T-helper 2 cell treated with Interferon-gamma antibody and Interleukin-4, amounts not matched to agents 100 ng/mL and 5 ng/mL, for 36 hours (primary cell): ENCODE measurements around the gene OR2C3. TPM values are rescaled to one million over a fixed set of nuclear protein-coding genes. Genes with fewer than 3 reads are reported as not detected.
"Not testable (repeated sequence)": the region's sequence is repeated elsewhere in the genome, so short reads cannot be mapped to it uniquely, and the experiment has no call there.

Experiments
- intact Hi-C: fragments of 100-400 bp; cut with micrococcal nuclease; formaldehyde crosslinking; loops from one replicate; pipeline ENCODE4 v1.15.1; 2023
- total RNA-seq: library from RNA; stranded (reverse); gene quantifications from 2 replicates; pipeline ENCODE4 v1.2.3, GENCODE V29; 2022

OR2C3 gene
- total RNA-seq, 1 donor from 2014 or later = 0.02 TPM

DNA sequence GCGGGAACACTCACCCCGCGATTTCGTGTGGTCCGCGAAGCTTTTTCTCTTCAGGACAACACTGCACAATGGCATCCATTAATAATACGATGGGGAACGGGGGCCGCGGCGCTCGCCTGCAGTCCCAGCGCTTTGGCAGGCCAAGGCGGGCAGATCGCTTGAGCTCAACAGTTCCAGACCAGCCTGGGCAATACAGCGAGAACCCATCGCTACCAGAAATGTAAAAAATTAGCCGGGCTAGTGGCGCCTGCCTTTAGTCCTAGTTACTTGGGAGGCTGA, 17.7 kb downstream of the OR2C3 start:
- intact Hi-C loops = no loop called here

DNA sequence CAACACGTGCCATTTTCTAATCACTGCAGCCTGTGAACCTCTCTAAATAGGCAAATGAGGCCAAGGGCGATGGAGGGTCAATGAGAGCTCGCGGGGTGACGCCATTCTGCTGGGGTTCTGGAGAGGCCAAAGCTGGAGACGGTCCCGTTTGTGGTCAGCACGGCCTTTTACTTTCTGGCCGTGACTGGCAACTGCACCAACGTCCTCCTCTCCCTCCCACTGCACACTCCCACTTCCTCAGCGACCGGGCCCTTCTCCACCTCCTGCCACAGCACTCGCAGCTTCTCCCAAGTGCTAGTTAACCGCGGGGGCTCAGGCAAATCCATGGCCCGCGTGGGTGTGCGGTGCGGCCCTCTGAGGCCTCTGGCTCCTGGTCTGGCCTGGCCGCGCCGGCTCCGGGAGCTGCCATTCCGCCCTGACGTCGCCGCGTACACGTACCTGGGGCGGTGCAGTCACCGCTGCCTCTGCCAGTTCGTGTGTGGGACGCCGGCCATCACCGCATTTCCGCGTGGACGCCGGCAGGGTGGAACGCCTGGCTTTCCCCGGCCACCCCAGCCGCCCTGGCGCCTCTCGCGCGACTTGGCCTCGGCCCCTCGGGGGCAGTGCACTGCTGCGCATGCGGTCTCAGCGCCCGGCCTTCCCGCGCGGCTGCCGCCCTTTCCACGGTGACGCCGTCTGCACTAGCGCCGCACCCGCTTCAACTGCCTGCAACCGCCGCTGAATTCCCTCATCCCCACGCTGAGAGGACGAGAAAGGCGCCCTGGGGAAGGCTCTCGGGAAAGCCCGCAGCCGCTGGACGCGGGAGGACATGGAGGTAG, 18.2 kb downstream of the OR2C3 start:
- intact Hi-C loops = no loop called here

DNA sequence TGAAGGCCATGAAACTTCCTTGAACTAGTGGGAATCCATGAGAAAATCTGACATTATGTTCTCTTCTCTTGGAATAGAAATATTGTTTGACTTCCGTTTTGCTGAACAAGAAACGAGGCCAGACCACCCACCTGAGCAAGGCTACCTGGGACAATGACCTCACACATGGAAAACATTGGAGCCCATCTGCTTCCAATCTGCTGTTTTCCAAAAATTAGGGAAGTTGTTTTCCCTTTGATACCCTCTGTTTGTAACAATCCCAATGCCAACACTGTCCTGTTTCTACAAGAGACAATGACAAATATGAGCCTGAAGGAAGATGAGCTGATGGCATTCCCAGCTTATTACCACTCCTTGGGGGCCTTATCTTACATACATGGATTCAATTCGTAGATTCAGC, 29.4 kb downstream of the OR2C3 start:
- intact Hi-C loops = no loop called here

- intact Hi-C loops = no loop called here
These were observed 35.4 kb downstream of the OR2C3 start for GRCh38 chr1:247500865-247501264.

- intact Hi-C loops = no loop called here
These were observed 39.5 kb downstream of the OR2C3 start for GRCh38 chr1:247496581-247497285.

GRCh38 chr1:247494767-247495166, 41.5 kb downstream of the OR2C3 start:
- intact Hi-C loops = no loop called here

DNA sequence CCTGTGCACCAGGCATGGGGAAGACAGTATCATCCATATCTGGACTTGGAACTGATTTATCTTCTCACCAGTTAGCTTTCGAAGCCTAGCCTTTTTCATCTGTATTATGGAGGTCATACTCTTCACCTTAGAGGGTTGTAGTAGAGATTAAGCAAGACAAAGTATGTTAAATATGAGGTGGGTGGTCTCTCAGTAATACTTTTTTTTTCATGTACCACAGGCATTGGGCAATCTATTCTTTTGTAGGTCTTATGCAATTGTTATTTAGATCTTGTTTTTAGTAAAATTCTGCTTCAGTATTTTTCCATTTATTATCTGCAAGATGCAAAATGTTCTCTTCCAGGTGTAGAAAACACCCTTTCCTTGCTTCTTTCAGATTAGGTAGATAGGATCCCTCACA, 43.1 kb downstream of the OR2C3 start:
- intact Hi-C loops = no loop called here

- intact Hi-C loops = no loop called here
These were observed 44.9 kb downstream of the OR2C3 start for GRCh38 chr1:247491328-247491727.

DNA sequence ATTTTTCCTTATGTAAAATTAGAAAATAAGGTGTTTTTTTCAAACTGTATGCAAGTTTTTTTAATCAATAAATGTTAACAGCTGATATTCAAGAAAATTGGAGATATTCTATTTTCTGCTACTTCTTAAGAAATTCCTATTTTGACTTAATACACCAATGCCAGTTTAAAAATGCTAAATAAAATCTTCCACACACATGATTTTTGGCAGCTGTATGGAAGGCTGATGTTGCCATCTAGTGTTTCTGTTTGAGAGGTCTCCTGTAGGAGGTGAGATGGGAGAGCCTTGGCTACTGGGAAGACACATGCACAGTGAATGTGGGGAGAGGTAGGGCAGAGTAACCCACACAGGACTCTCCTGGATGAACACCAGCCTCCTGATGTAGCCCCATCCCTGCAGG, 49.2 kb downstream of the OR2C3 start:
- intact Hi-C loops = loop anchor here (1.0 kb wide), 2 partner anchors 97 to 114 kb away; no protein-coding TSS in a partner anchor

DNA sequence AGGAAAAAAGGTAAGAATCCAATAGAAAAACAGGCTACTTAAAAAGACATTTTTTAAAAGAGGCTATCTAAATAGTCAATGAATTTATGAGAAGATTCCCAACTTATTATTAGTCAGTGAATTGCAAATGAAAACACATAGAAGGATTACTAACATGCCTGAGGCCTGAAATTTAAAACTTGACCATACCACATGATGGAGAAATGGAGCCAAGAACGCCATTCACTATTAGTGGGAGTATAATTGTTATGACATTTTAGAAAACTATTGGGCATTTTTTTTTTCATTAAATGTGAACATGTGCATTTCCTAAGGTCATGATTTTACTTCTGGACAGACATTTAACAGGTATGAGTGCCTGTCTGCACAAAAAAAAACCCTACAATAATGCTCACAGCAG, 53.5 kb downstream of the OR2C3 start:
- intact Hi-C loops = no loop called here

DNA sequence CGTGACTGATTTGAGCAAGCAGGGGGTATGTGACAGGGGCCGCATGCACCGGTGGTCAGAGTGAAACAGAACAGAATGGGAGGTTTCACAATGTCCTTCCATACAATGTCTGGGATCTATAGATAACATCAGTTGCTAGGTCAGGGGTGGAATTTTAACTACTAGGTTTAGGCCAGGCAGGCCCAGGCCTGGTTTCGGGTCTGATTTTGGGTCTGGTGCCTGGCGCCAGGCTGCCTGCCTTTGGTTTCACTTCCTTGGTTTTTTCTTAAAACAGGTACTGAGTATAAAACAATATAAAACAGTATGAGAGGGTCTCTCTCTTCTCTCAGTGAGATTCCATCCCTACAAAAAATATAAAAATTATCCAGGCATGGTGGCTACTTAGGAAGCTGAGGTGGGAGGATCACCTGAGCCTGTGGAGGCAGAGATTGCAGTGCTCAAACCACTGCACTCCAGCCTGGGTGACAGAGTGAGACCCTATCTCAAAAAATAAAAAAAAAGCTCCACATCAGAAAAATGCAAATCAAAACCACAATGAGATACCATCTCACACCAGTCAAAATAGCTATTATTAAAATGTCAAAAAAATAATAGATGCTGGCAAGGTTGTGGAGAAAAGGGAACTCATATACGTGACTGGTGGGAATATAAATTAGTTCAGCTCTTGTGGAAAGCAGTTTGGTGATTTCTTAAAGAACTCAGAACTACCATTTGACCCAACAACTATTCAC, 59.7 kb downstream of the OR2C3 start:
- intact Hi-C loops = not testable (repeated sequence)

- intact Hi-C loops = no loop called here
These were observed 60.4 kb downstream of the OR2C3 start for GRCh38 chr1:247475793-247476192.

Other genes with a start within 250 kb of the OR2C3 start
- 8.2 and 10.1 TPM in 2 replicates for gene ZNF496, start 204.6 kb downstream of the OR2C3 start, total RNA-seq
- gene NLRP3, start 120.3 kb downstream of the OR2C3 start, total RNA-seq = 0.18 and 0.57 TPM in 2 replicates
- not detected in 2 replicates for gene OR2B11, start 78.3 kb downstream of the OR2C3 start, total RNA-seq
- 0.05 and 0.16 TPM in 2 replicates for gene GCSAML, start 12.7 kb upstream of the OR2C3 start, total RNA-seq
- not detected in 2 replicates for gene OR2G2, start 51.9 kb upstream of the OR2C3 start, total RNA-seq
- gene OR2G3, start 69.1 kb upstream of the OR2C3 start, total RNA-seq = not detected in 2 replicates
- not detected in 2 replicates for gene OR13G1, start 143.3 kb upstream of the OR2C3 start, total RNA-seq
- gene OR6F1, start 180.2 kb upstream of the OR2C3 start, total RNA-seq = not detected in 2 replicates
- not detected in 2 replicates for gene OR14K1, start 202.2 kb upstream of the OR2C3 start, total RNA-seq
- not detected in 2 replicates for gene OR14A2, start 211.7 kb upstream of the OR2C3 start, total RNA-seq
- not detected in 2 replicates for gene OR1C1, start 224.1 kb upstream of the OR2C3 start, total RNA-seq